ENCODE results near the gene C16orf89.

DNA sequence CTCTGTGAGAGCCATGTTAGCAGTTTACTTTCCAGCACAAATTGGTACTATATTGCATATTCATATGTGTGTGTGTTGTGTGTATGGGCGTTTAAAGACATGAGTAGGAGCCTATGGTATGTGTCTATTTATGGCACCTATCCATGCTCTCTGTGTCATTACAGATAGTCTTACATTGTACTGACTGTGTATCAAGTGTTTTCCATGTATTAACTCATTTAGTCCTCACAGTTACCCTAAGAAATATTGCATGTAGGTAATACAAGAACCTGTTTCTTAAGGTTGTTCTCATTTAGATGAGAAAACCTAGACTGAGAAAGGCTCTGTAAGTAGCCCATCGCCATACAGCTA lies 7.5 kb upstream of the C16orf89 start:
- no peak for TF ChIP-seq CTCF (conservative IDR thresholded peaks at IDR 0.05; ENCODE audit: low read depth, low read length)
- no peak for TF ChIP-seq EZH2 (IDR thresholded peaks at IDR 0.05; ENCODE audit: low read length, unreplicated experiment)
